ENCODE measurements around the gene DCXR. TPM values are rescaled to one million over a fixed set of nuclear protein-coding genes. Genes with fewer than 3 reads are reported as not detected.

The DCXR gene
- total RNA-seq, 4 donors from 2014 or later: 49.4 to 117 (median 71.3) TPM

GRCh38 chr17:82045936-82046484 lies 8.5 kb upstream of the DCXR start:
- H3K36me3 ChIP-seq: no peaks in the 10 kb centered on the region
- WGBS, 2 donors (ENCODE audit: low coverage in 1 of 2): 76% methylated on average over 14 of the region's 14 CpGs; no CpG with 5 or more reads in 1 of the 2 donors
- no peaks in the 10 kb centered on the region for H3K27me3 ChIP-seq
- TF ChIP-seq POLR2AphosphoS5 (IDR thresholded peaks at IDR 0.05) (no peak), CTCF (IDR thresholded peaks at IDR 0.05) (no peak), EP300 (IDR thresholded peaks at IDR 0.05; ENCODE audit: low read depth) (no peak), POLR2A (IDR thresholded peaks at IDR 0.05) (no peak)
- intact Hi-C loops (cut with DNase I; ENCODE audit: low total_unique reads) (no loop called here), in situ Hi-C loops (cut with MboI; ENCODE audit: low pct_ligation_motif_present in 1 of 4, low pct_unique_long_range_greater_than_20kb in 1 of 4, low sequenced_read_pairs in 3 of 4) (loop anchor here in 2 of 4 donors (25.0 kb wide), 1 partner anchor 116 kb away; no protein-coding TSS in a partner anchor)
- H3K9me3 ChIP-seq: no peaks in the 10 kb centered on the region
- H3K27ac ChIP-seq: no peak overlapping the region
- H3K4me3 ChIP-seq: no peak overlapping the region
- H3K4me1 ChIP-seq: peaks cover 5 to 13% (median 12%) of the 10 kb centered on the region in 4 donors
- no peak for DNase-seq

GRCh38 chr17:82043507-82043906 lies 6.0 kb upstream of the DCXR start:
- no peak overlapping the region for H3K4me3 ChIP-seq
- in situ Hi-C loops (cut with MboI; ENCODE audit: low pct_ligation_motif_present in 1 of 4, low pct_unique_long_range_greater_than_20kb in 1 of 4, low sequenced_read_pairs in 3 of 4): loop anchor here in 2 of 4 donors (25.0 kb wide), 1 partner anchor 119 kb away; no protein-coding TSS in a partner anchor
- H3K9me3 ChIP-seq: no peaks in the 10 kb centered on the region
- intact Hi-C loops (cut with DNase I; ENCODE audit: low total_unique reads): no loop called here
- no peaks in the 10 kb centered on the region for H3K36me3 ChIP-seq
- 76% methylated on average over 16 of the region's 16 CpGs; no CpG with 5 or more reads in 1 of the 2 donors for WGBS, 2 donors (ENCODE audit: low coverage in 1 of 2)
- no peaks in the 10 kb centered on the region for H3K27me3 ChIP-seq
- no peaks in the 10 kb centered on the region for H3K4me1 ChIP-seq
- TF ChIP-seq EP300 (IDR thresholded peaks at IDR 0.05; ENCODE audit: low read depth): no peak
- H3K27ac ChIP-seq: no peak overlapping the region
- DNase-seq: no peak

- in situ Hi-C loops (cut with MboI; ENCODE audit: low pct_ligation_motif_present in 1 of 4, low pct_unique_long_range_greater_than_20kb in 1 of 4, low sequenced_read_pairs in 3 of 4): loop anchor here in 2 of 4 donors (25.0 kb wide), 1 partner anchor 120 kb away; no protein-coding TSS in a partner anchor
- no peak for DNase-seq
- TF ChIP-seq POLR2AphosphoS5 (IDR thresholded peaks at IDR 0.05): no peak
- TF ChIP-seq CTCF (IDR thresholded peaks at IDR 0.05): no peak
- TF ChIP-seq POLR2A (IDR thresholded peaks at IDR 0.05): no peak
- no peak for TF ChIP-seq EP300 (IDR thresholded peaks at IDR 0.05; ENCODE audit: low read depth)
- no peak overlapping the region for H3K4me3 ChIP-seq
- H3K36me3 ChIP-seq: no peaks in the 10 kb centered on the region
- no peaks in the 10 kb centered on the region for H3K27me3 ChIP-seq
- WGBS, 2 donors (ENCODE audit: low coverage in 1 of 2): 83% methylated on average over 9 of the region's 9 CpGs; no CpG with 5 or more reads in 1 of the 2 donors
- no peak overlapping the region for H3K27ac ChIP-seq
- peaks cover 0 to 4% (median 4%) of the 10 kb centered on the region in 4 donors for H3K4me1 ChIP-seq
- intact Hi-C loops (cut with DNase I; ENCODE audit: low total_unique reads): no loop called here
- no peaks in the 10 kb centered on the region for H3K9me3 ChIP-seq
Observed at GRCh38 chr17:82042649-82043048, 5.2 kb upstream of the DCXR start.

- Histone ChIP-seq H3K27me3 (no peaks in the 10 kb centered on the region), H3K27ac (no peak overlapping the region), H3K4me1 (peaks cover 6 to 13% (median 11%) of the 10 kb centered on the region in 4 donors), H3K36me3 (no peaks in the 10 kb centered on the region), H3K4me3 (no peak overlapping the region), H3K9me3 (no peaks in the 10 kb centered on the region)
- TF ChIP-seq POLR2A (IDR thresholded peaks at IDR 0.05) (no peak), POLR2AphosphoS5 (IDR thresholded peaks at IDR 0.05) (no peak), EP300 (IDR thresholded peaks at IDR 0.05; ENCODE audit: low read depth) (no peak), CTCF (IDR thresholded peaks at IDR 0.05) (no peak)
- in situ Hi-C loops (cut with MboI; ENCODE audit: low pct_ligation_motif_present in 1 of 4, low pct_unique_long_range_greater_than_20kb in 1 of 4, low sequenced_read_pairs in 3 of 4) (loop anchor here in 2 of 4 donors (25.0 kb wide), 1 partner anchor 121 kb away; no protein-coding TSS in a partner anchor), intact Hi-C loops (cut with DNase I; ENCODE audit: low total_unique reads) (no loop called here)
- 82 to 85% methylated on average over 15 to 17 of the region's 17 CpGs for WGBS, 2 donors (ENCODE audit: low coverage in 1 of 2)
- DNase-seq: no peak
Observed at GRCh38 chr17:82041144-82041814, 3.8 kb upstream of the DCXR start.

All from transverse colon (tissue), 4 donors.